SJSA1 (cell line): ENCODE results near the gene CLEC2A. TPM values are rescaled to one million over a fixed set of nuclear protein-coding genes. Genes with fewer than 3 reads are reported as not detected.
A peak's percentile ranks its signal among the peaks of the same experiment; 100 is the strongest.

Source experiments
- DNase-seq, 2 experiments: peaks; one replicate each; pipeline ENCODE4 v3.0.0-alpha.2; 2015 to 2020; ENCODE audit warnings: low spot score in 2 of 2, low read depth in 1 of 2
- H3K27ac ChIP-seq: fragments of 250-450 bp; sonication (Bioruptor Pico); 2 replicates; pipeline ENCODE4 v1.5.1; 2020; ENCODE audit warnings: mild to moderate bottlenecking, moderate library complexity
- H3K27me3 ChIP-seq: fragments of 250-450 bp; sonication (Bioruptor Pico); replicated peaks from 2 replicates; pipeline ENCODE4 v1.5.1; 2020; ENCODE audit warnings: mild to moderate bottlenecking, moderate library complexity
- H3K36me3 ChIP-seq: fragments of 250-450 bp; sonication (Bioruptor Pico); 2 replicates; pipeline ENCODE4 v1.5.1; 2020; ENCODE audit warnings: mild to moderate bottlenecking
- H3K4me1 ChIP-seq: fragments of 250-450 bp; sonication (Bioruptor Pico); replicated peaks from 2 replicates; pipeline ENCODE4 v1.6.1; 2021; ENCODE audit warnings: mild to moderate bottlenecking
- H3K4me3 ChIP-seq: fragments of 250-450 bp; sonication (Bioruptor Pico); 2 replicates; pipeline ENCODE4 v1.5.1; 2020; ENCODE audit warnings: mild to moderate bottlenecking
- H3K9me3 ChIP-seq: fragments of 250-450 bp; sonication (Bioruptor Pico); replicated peaks from 2 replicates; pipeline ENCODE4 v1.5.1; 2020; ENCODE audit warnings: mild to moderate bottlenecking
- total RNA-seq: library from RNA; depleted of rRNA; stranded (reverse); fragments of >200 nt; shearing (Covaris generic); gene quantifications from 2 replicates; pipeline ENCODE4 v1.2.3, GENCODE V29; 2014; rRNA removed

Gene CLEC2A
- total RNA-seq, 1 experiment from 2014 or later: not detected

DNA sequence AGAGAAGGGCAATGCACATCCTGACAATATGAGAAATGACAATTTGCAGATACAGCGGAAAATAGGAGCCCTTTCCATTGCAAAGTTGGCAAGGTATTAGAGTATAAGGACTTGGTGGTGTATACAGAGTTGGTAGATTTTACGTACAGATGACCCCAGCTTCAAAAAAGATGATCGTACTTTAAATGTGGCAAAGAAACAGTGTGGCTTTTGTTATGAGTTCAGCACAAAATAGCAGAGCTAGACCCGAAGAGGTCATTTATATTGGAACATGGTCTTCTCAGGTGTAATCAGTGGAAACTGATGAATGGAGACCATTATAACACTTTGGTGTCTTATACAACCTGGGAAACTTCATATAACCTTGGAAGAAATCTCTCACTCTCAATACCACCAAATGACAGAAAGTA lies 65.3 kb downstream of the CLEC2A start:
- Histone ChIP-seq H3K27ac (peak overlapping the region; percentile 90), H3K4me1 (0 out of 2 replicates have a peak, but pooled peaks cover 4% of the 10 kb centered on the region), H3K4me3 (peak overlapping the region; percentile 40), H3K27me3 (no peaks in the 10 kb centered on the region), H3K36me3 (peaks cover 6% of the 10 kb centered on the region; the same call in 1 of the 2 replicates), H3K9me3 (no peaks in the 10 kb centered on the region)
- DNase-seq: peak in 1 of 2 experiments; percentile 53

DNA sequence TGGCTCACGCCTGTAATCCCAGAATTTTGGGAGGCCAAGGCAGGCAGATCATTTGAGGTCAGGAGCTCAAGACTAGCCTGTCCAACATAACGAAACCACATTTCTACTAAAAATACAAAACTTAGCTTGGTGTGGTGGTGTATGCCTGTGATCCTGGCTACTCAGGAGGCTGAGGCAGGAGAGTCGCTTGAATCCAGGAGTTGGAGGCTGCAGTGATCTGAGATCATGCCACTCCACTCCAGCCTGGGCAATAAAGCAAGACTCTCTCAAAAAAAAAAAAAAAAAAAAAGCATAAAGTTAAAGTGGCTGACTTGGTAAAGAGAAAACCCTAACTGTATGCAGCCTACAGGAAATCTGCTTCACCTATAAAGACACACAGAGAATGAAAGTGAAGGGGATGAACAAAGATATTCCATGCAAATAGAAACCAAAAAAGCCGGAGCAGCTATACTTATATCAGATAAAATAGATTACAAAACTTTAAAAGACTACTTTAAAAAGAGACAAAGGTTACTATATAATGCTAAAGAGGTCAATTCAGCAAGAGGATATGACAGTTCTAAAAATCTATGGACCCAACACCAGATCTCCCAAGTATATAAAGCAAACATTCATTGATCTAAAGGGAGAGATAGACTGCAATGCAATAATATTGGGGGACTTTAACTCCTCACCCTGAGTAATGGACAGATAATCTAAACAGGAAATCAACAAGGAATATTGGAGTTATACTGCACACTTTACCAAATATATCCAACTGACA lies 67.1 kb downstream of the CLEC2A start:
- H3K4me1 ChIP-seq: no peaks in the 10 kb centered on the region
- H3K27ac ChIP-seq: peak overlapping the region; percentile 90
- H3K36me3 ChIP-seq: peaks cover 6% of the 10 kb centered on the region; the same call in 1 of the 2 replicates
- H3K9me3 ChIP-seq: no peaks in the 10 kb centered on the region
- peak in 1 of 2 experiments; percentile 38 for DNase-seq
- peak overlapping the region; percentile 13 for H3K4me3 ChIP-seq
- H3K27me3 ChIP-seq: no peaks in the 10 kb centered on the region

Other genes starting within 250 kb of the CLEC2A start
- gene CLECL1, start 199.3 kb downstream of the CLEC2A start, total RNA-seq: not detected in 2 replicates
- gene CD69, start 171.5 kb downstream of the CLEC2A start, total RNA-seq: 0.13 and 0.25 TPM in 2 replicates
- not detected in 2 replicates for gene KLRF1, start 104.9 kb downstream of the CLEC2A start, total RNA-seq
- 70.8 and 96.8 TPM in 2 replicates for gene CLEC2B, start 63.0 kb downstream of the CLEC2A start, total RNA-seq
- gene KLRF2, start 50.9 kb downstream of the CLEC2A start, total RNA-seq: not detected in 2 replicates
- not detected in 2 replicates for gene CLEC12A, start 39.0 kb upstream of the CLEC2A start, total RNA-seq
- gene CLEC1B, start 66.8 kb upstream of the CLEC2A start, total RNA-seq: not detected in 2 replicates
- not detected in 2 replicates for gene CLEC12B, start 78.3 kb upstream of the CLEC2A start, total RNA-seq
- gene CLEC9A, start 98.3 kb upstream of the CLEC2A start, total RNA-seq: not detected in 2 replicates
- gene CLEC1A, start 166.6 kb upstream of the CLEC2A start, total RNA-seq: not detected in 2 replicates
- not detected in 2 replicates for gene CLEC7A, start 197.8 kb upstream of the CLEC2A start, total RNA-seq
- 18.2 and 32.4 TPM in 2 replicates for gene OLR1, start 239.8 kb upstream of the CLEC2A start, total RNA-seq
- gene TMEM52B, start 246.7 kb upstream of the CLEC2A start, total RNA-seq: 0.63 and 1.1 TPM in 2 replicates